Measurements from ENCODE around the gene CBFA2T2. TPM values are rescaled to one million over a fixed set of nuclear protein-coding genes. Genes with fewer than 3 reads are reported as not detected.

Gene CBFA2T2
- total and polyA plus RNA-seq, 2 of the 4 experiments (the other 2 are of a cell fraction), result 3.8 to 6.2 TPM

GRCh38 chr20:33601861-33602260 lies 112.0 kb downstream of the CBFA2T2 start:
- Histone ChIP-seq H3K4me2 (ENCODE audit: low read depth, low read length) (no peak overlapping the region), H3K4ac (ENCODE audit: low read depth, low read length) (no peak overlapping the region), H2BK20ac (ENCODE audit: low read depth, low read length) (no peak overlapping the region), H4K20me1 (ENCODE audit: insufficient read depth, low read length) (0 out of 2 replicates have a peak, but pooled peaks cover 3% of the 10 kb centered on the region), H2AK5ac (ENCODE audit: low read depth, low read length) (no peak overlapping the region), H2AK9ac (replicated peaks; ENCODE audit: low read depth, low read length, poor library complexity) (no peak overlapping the region), H4K8ac (ENCODE audit: low read depth in 2 of 2, low read length in 2 of 2) (no peak overlapping the region), H2BK120ac (ENCODE audit: low read depth, low read length) (no peak overlapping the region), H3K79me1 (ENCODE audit: low read depth in 1 of 2, low read length in 2 of 2) (peaks cover 9% of the 10 kb centered on the region in 2 experiments; a peak in 3 of 4 replicates), H2BK5ac (ENCODE audit: low read depth, low read length, poor library complexity, severe bottlenecking) (no peak overlapping the region), H3K18ac (ENCODE audit: low read depth, low read length) (no peak overlapping the region), H3K4me3 (ENCODE audit: insufficient read depth, low read depth, low read length) (no peak overlapping the region), H3K27ac (ENCODE audit: insufficient read depth, low read length) (no peak overlapping the region), H4K5ac (ENCODE audit: low read depth, low read length) (no peak overlapping the region), H2BK15ac (ENCODE audit: low read depth, low read length) (no peak overlapping the region), H3K56ac (ENCODE audit: extremely low read depth, insufficient read depth, low read length) (no peak overlapping the region), H3K9me1 (ENCODE audit: insufficient read depth, low read length) (peaks cover 6% of the 10 kb centered on the region; the same call in 1 of the 2 replicates), H3K27me3 (ENCODE audit: control insufficient read depth, insufficient read depth, low read length) (no peaks in the 10 kb centered on the region), H3K4me1 (ENCODE audit: control insufficient read depth, insufficient read depth, low read length) (peaks cover 1% of the 10 kb centered on the region; the same call in 1 of the 2 replicates), H3K9me3 (ENCODE audit: control insufficient read depth, insufficient read depth, low read length) (no peaks in the 10 kb centered on the region), H3K36me3 (ENCODE audit: control insufficient read depth, insufficient read depth, low read length) (peaks cover 7% of the 10 kb centered on the region), H3K9ac (ENCODE audit: low read depth, low read length) (no peak overlapping the region), H3K14ac (replicated peaks; ENCODE audit: low read depth, low read length) (no peak overlapping the region), H4K91ac (ENCODE audit: insufficient read depth, low read depth, low read length) (no peak overlapping the region), H3K23ac (ENCODE audit: low read depth, low read length) (no peak overlapping the region), H2AFZ (replicated peaks; ENCODE audit: low read length, poor library complexity) (no peak overlapping the region)
- ChIA-PET POLR2A (ENCODE audit: unreplicated experiment) (no interaction called here), CTCF (no interaction called here)
- ATAC-seq (ENCODE audit: low read depth) (no peak), DNase-seq (no peak)
- dilution Hi-C loops (cut with HindIII; ENCODE audit: low sequenced_read_pairs, unreplicated experiment), result no loop called here
- intact Hi-C loops (cut with micrococcal nuclease), result no loop called here
- TF ChIP-seq MXI1 (IDR thresholded peaks at IDR 0.05; ENCODE audit: borderline replicate concordance, low read depth, low read length) (no peak), FOS (IDR thresholded peaks at IDR 0.05; ENCODE audit: low read depth, low read length) (no peak), BHLHE40 (IDR thresholded peaks at IDR 0.05; ENCODE audit: low read depth, low read length) (no peak), RAD21 (IDR thresholded peaks at IDR 0.05; ENCODE audit: low read length) (no peak), CHD1 (IDR thresholded peaks at IDR 0.05; ENCODE audit: low read depth, low read length) (no peak), POLR2A (IDR thresholded peaks at IDR 0.05; ENCODE audit: low read depth, low read length) (no peak), RCOR1 (IDR thresholded peaks at IDR 0.05; ENCODE audit: insufficient replicate concordance, low read length) (no peak), USF2 (IDR thresholded peaks at IDR 0.05; ENCODE audit: low read depth, low read length) (no peak), NFE2L2 (IDR thresholded peaks at IDR 0.05; ENCODE audit: low read depth, low read length) (no peak), MAZ (IDR thresholded peaks at IDR 0.05; ENCODE audit: borderline replicate concordance, low read depth, low read length) (no peak), ELK1 (IDR thresholded peaks at IDR 0.05; ENCODE audit: borderline replicate concordance, low read depth, low read length) (no peak), MAFK (IDR thresholded peaks at IDR 0.05; ENCODE audit: low read depth, low read length) (no peak), CTCF (conservative IDR thresholded peaks at IDR 0.05; ENCODE audit: low read depth, low read length) (no peak), CEBPB (IDR thresholded peaks at IDR 0.05; ENCODE audit: low read depth, low read length) (no peak)
- in situ Hi-C loops (cut with MboI; ENCODE audit: low sequenced_read_pairs), result no loop called here
- no TSS peak for BruUV-seq (replicated peaks)
- no CpG with 5 or more reads among the region's 5 CpGs for WGBS, 2 experiments (ENCODE audit: extremely low coverage in 2 of 2, insufficient read length in 1 of 2)

All from IMR-90 (cell line).